GM18519 (cell line): ENCODE data around the gene FUT3.
"Not testable (repeated sequence)": the region's sequence is repeated elsewhere in the genome, so short reads cannot be mapped to it uniquely, and the experiment has no call there.

ENCODE experiments used
- ATAC-seq: cut with Tn5 transposase; IDR thresholded peaks from one replicate; pipeline ENCODE4 v1.9.1; 2021; ENCODE audit warnings: mild to moderate bottlenecking, moderate library complexity; ENCODE audit not compliant: unreplicated experiment, low FRiP score

FUT3 gene

GRCh38 chr19:5851302-5851701, at the start of gene FUT3:
Gene FUT3, minus strand, starts transcription at chr19:5851449.
- ATAC-seq: no peak

DNA sequence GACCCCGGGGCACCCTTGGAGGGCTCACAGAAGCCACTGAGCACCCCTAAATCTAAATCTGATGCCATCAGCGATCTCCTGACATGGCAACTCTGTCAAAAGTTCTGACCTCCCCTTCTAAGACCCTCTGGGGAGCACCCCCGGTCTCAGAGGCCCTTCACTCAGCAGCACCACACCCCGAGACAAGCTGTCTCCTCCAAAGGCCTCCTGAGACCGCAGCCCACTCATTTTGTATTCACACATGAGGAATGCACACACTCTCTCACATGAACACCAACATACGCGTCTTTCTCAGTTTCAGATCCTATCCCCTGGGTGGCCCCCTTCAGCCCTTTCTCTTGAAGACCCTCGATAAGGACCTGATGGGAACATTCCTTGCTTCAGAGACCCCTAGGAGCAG, 49.7 kb upstream of the FUT3 start:
- ATAC-seq: no peak

- no peak for ATAC-seq
Observed at GRCh38 chr19:5899728-5900526, 48.7 kb upstream of the FUT3 start.

- no peak for ATAC-seq
Observed at GRCh38 chr19:5897189-5897969, 46.1 kb upstream of the FUT3 start.

DNA sequence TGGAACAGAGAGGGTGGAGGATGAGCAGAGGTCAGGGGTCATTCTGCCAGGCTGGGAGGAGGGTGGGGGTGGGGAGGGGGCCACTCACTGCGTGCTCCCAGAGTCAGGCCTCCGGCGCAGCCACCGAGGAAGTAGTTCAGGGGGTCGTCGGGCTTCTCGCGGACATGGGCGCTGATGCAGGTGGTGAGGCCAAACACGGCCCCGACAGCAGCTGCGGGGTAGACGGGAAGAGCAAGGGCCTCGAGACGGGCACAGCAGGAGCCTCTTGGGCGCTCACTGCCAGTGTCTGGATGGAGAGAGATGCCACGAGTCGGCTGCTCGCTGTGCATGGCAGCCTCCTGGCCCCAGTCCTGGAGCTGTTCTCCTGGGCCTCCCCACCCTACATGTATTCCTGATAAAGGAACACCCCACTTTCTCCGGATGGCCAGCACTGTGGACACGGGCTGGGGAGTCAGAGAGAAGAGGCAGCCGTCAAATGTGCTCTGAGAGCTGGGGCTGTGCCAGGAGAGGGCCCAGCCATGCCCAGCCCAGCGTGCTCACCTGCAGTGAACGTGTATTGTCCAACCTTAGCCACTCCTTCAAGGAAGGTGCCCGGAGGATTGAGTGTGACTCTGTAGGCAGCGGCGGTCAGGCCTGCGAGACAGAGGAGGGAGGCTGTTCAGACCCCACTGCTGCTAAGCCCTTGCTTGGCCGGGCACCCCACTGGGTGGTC, 45.3 kb upstream of the FUT3 start:
- ATAC-seq: no peak

GRCh38 chr19:5895890-5896289, 44.6 kb upstream of the FUT3 start:
- no peak for ATAC-seq

DNA sequence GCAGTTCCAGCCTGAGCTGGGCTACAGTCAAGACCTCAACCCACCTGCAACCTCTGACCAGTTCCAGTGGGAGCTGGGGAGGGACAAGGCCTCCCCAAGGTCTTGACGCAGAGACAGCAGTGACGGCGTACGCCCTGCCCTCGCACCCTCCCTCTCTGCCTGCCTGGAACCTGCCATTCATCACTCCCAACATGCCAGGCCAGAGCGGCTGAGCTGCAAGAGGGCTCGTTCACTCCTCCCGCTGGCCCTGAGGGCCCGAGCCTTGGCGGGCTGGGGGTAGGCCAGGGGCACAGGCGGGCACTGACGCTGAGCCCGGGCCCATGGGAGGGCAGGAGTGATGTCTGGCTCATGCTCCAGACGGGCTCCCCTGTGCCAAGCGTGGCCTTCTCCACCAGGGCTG, 44.2 kb upstream of the FUT3 start:
- no peak for ATAC-seq

- no peak for ATAC-seq
Observed at GRCh38 chr19:5894704-5895349, 43.6 kb upstream of the FUT3 start.

DNA sequence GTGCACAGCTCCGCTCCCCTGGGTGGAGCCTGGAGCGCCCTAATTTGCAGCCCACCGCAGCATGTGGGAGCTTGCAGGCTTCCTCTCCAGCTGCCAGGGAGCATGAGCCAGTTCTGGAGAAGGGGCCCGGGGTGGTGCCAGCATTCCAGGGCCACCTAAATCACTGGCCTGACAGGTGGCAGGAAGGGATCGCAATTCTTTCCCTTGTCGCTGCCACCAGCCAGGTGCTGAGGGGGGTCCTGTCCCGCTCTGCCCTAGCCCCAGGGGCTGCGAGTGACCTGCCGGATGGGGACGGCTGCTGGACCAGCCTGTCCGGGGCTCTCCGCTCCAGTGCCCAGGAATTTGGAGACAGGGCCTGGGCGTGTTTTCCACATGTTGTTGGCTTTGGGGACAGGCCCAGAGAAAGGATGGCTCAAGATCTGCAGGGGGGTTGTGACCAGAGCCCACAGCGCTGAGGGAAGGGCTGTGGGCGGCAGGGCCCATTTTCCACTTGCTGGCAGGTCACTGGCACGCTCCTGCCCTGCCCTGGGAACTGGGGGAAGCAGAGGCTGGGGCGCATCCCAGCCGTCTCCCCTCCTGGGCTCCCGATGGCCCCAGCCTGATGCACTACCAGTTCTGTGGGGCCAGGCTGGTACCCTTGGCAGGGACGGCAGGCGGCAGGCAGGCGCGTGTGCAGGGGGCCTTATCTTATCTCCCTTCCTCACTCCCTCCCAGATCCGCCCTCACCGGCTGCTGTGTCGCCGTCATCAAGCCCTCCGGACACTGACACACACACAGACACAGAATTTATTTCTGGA, 42.9 kb upstream of the FUT3 start:
- ATAC-seq: no peak

- no peak for ATAC-seq
Observed at GRCh38 chr19:5893296-5893903, 42.2 kb upstream of the FUT3 start.

GRCh38 chr19:5892772-5893275, 41.6 kb upstream of the FUT3 start:
- ATAC-seq: no peak

GRCh38 chr19:5891938-5892771, 40.9 kb upstream of the FUT3 start:
- ATAC-seq: no peak

GRCh38 chr19:5891572-5891937, 40.3 kb upstream of the FUT3 start:
- ATAC-seq: no peak

- no peak for ATAC-seq
Observed at GRCh38 chr19:5890099-5890498, 38.9 kb upstream of the FUT3 start.

DNA sequence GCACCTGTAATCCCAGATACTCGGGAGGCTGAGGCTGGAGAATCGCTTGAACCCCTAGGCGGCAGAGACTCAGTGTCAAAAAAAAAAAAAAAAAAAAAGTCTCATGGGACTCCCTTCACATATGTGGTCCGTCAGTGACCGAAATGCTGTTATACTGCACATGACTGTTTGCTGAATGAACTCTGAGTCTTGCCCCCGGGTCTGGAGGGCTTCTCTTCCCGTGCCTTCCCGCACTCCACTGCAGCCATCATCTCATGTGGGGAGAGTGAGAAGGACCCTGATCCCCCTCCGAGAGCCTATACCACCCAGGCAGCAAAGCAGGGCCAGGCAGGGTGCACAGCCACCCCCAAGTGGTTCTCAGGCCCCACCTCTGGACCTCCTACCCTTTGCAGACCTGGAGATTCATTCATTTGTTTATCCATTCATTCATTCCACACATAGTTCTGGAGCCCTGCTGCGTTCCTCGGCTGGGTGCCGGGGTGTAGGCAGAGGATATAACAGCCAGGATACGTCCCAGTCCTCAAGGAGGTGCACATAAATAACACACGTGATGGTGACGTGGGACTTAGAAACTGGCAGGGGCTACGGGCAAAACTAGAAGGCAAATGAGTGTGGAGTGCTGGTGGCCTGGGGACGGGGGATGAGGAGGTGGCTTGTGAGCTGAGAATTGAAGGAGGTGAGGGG, 38.2 kb upstream of the FUT3 start:
- no peak for ATAC-seq

GRCh38 chr19:5884065-5884811, 33.0 kb upstream of the FUT3 start:
- not testable (repeated sequence) for ATAC-seq

DNA sequence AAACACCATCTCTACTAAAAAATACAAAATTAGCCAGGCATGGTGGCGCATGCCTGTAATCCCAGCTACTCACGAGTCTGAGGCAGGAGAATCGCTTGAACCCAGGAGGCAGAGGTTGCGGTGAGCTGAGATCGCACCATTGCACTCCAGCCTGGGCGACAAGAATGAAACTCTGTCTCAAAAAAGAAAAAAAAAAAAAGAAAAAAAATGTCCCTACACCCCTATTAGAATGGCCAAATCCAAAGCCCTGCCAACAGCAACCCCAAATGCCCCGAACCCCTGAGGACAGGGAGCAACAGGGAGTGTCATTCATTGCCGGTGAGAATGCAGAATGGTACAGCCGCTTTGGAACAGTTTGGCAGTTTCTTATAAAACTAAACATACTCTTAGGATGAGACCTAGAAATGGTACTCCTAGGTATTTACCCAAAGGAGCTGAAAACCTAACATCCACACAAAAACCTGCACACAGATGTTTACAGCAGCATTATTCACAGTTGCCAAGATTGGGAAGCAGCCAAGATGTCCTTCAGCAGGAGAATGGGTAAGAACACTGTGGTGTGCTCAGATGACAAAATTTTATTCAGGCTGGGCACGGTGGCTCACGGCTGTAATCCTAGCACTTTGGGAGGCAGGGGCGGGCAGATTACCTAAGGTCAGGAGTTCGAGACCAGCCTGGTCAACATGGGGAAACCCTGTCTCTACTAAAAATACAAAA, 32.1 kb upstream of the FUT3 start:
- ATAC-seq: not testable (repeated sequence)
